NCI-H187 (cell line): ENCODE measurements around the gene RPS8.
"Not testable (repeated sequence)": the region's sequence is repeated elsewhere in the genome, so short reads cannot be mapped to it uniquely, and the experiment has no call there.

ENCODE experiments used
- DNase-seq, 2 experiments: peaks; one replicate each; lab custom pipeline; 2025; lab: John Stamatoyannopoulos, UW

The RPS8 gene

GRCh38 chr1:44775078-44775929 is at the start of gene RPS8:
Gene RPS8, plus strand, starts transcription at chr1:44775540. Its CDS starts 57 bp downstream, at chr1:44775597.
- DNase-seq, result peak; percentile 78 to 85

DNA sequence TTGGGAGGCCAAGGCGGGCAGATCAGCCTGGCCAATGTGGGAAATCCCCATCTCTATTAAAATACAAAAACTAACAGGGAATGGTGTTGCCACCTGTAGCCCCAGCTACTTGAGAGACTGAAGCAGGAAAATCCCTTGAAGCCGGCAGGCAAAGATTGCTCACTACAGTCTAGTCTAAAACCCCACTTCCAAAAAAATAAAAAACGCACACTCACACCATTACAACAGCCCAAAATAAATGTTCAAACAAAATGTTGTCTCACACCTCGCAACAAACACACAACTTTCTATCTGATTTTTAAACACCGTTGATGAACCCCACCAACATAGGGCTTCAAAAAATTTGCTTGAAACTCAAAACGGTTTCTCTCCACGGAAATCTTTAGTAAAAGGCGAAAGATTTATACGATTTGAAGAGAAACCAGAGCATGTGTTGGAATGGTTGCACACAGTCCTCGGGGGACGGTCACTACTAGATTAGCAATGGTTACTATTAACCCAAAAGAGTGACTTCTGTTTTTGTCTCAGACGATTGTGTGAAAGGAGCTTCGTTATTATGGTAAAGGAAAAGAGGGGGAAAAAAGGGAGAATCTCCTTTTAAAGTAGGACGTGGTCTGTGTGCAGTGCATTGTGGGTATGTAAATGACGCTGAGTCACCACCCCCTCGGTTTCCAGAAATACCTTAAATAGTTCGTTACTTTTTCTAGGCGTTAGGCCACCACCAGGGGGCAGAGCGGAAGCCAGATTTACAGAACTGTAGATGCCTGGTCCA is 44.4 kb upstream of the RPS8 start, which contains the start of gene RNU5D-1:
Gene RNU5D-1 (minus strand): TSS at position 430 of the 772 bp plus-strand sequence.
- peak; percentile 90 to 94 for DNase-seq

DNA sequence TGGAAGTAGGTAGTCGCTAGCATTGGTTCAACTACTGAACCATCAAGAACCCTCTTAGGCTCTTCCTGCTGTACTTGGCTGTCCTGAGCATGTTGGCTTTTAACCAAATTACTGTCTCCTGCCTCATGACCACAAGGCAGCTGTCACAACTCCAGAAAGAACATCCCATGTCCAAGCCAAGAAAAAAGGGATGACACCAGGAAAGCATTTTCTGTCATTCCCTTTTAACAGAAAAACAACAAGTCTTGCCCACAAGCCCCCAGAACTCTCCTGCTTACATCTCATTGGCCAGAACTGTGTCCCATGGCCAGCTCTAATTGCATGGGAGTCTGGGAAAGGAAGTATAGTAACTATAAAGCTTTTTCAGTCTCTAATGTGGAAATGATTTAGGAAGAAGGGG is 42.0 kb upstream of the RPS8 start:
- no peak for DNase-seq

- no peak for DNase-seq
Measured at GRCh38 chr1:44733784-44734183, 41.6 kb upstream of the RPS8 start.

DNA sequence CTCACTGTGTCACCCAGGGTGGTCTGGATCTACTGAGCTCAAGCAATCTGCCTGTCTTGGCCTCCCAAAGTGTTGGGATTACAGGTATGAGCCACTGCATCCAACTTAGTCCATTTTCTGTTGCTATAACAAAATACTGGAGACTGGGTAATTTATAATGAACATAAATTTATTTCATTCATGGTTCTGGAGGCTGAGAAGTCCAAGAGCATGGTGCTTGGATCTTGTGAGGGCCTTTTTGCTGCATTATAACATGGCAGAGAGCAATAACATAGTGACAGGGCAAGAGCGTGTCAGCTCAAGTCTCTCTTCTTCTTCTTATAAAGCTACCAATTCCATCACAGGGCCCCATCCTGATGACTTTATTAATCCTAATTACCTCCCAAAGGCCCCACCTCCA is 39.3 kb upstream of the RPS8 start:
- DNase-seq, result no peak

DNA sequence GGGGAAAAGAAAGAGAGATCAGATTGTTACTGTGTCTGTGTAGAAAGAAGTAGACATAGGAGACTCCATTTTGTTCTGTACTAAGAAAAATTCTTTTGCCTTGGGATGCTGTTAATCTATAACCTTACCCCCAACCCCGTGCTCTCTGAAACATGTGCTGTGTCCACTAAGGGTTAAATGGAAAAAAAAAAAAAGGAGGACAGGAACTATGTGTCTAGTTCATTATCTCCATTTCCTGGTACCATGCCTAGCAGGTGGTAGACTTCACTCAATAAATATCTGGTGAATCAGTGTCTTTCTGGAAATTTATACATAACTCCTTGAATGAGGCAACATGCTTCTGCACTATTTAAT is 36.4 kb upstream of the RPS8 start:
- DNase-seq, result not testable (repeated sequence)

- peak; percentile 96 for DNase-seq
Measured at GRCh38 chr1:44739307-44740178, 35.8 kb upstream of the RPS8 start, which contains the start of gene KIF2C. Gene KIF2C, plus strand, starts transcription at chr1:44739837. Its CDS starts 96 bp downstream, at chr1:44739933.

- no peak for DNase-seq
Measured at GRCh38 chr1:44740179-44740617, 35.1 kb upstream of the RPS8 start.

DNA sequence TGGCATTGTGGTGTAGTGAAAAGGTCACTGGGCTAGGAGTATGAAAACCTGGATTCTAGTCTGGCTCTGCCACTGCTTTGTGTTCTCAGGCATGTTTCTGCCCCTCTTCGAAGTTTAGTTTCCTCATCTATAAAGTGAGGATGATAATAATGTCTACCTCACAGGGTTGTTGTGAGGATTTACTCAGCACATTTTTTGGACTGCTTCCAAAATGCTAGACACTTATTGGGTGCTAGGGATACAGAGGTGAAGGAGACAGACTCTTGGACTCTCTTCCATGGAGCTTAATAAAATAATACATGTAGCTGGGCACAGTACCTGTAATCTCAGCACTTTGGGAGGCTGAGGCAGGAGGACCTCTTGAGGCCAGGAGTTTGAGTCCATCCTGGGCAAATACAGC is 32.1 kb upstream of the RPS8 start:
- no peak for DNase-seq

DNA sequence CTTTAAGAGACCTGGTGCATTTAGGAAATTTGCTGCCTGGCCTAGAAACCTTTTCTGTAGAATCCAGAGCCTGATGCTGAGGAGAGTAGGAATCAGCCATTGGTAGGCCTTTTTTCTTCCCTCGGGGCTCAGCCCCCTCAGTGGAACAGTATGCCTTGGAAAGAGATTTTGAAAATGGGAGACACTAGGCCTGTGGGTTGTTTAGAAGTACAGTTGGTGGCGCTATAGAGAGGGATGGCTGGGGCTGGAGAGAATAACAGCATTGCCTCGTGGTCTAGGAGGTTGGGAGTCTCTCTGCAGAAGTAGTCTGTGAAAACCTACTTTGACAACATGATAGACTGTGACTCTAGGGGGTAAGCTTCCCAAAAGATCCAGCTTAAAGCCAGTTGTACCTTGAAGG is 27.5 kb upstream of the RPS8 start:
- DNase-seq, result no peak

GRCh38 chr1:44757420-44757819 is 17.9 kb upstream of the RPS8 start:
- DNase-seq, result no peak

GRCh38 chr1:44759077-44759476 is 16.3 kb upstream of the RPS8 start:
- no peak for DNase-seq

DNA sequence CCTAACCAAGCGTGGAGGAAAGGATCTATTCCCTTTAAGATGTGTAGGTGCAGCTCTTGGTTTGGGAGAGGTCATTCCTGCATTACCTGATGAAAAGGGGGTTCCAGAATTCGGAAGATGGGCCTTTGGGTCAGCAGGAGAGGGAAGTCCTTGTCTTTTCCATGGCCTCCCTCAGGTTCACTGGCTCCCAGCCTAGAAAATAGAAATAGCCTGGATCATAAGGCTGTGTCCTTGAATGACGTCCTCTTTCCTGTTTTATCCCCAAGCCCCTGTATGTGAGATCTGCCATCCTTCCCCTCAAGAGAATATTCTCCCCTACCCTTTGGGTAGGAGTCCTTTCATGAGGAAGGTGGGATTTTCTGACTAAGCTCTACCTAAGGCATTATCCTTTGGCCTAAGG is 14.5 kb upstream of the RPS8 start:
- no peak for DNase-seq

DNA sequence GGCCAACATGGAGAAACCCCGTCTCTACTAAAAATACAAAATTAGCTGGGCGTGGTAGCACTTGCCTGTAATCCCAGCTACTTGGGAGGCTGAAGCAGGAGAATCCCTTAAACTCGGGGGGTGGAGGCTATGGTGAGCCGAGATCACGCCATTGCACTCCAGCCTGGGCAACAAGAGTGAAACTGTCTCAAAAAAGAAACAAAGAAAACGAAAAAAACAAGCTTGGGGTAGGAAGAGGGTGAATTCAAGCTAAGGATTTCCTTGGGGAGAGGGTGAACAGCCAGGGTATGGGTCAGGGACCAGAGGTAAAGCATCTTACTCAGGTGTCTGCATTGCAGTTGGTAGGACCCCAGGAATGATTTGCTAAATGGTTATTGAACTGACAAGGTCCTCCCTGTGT is 8.9 kb upstream of the RPS8 start:
- not testable (repeated sequence) for DNase-seq

DNA sequence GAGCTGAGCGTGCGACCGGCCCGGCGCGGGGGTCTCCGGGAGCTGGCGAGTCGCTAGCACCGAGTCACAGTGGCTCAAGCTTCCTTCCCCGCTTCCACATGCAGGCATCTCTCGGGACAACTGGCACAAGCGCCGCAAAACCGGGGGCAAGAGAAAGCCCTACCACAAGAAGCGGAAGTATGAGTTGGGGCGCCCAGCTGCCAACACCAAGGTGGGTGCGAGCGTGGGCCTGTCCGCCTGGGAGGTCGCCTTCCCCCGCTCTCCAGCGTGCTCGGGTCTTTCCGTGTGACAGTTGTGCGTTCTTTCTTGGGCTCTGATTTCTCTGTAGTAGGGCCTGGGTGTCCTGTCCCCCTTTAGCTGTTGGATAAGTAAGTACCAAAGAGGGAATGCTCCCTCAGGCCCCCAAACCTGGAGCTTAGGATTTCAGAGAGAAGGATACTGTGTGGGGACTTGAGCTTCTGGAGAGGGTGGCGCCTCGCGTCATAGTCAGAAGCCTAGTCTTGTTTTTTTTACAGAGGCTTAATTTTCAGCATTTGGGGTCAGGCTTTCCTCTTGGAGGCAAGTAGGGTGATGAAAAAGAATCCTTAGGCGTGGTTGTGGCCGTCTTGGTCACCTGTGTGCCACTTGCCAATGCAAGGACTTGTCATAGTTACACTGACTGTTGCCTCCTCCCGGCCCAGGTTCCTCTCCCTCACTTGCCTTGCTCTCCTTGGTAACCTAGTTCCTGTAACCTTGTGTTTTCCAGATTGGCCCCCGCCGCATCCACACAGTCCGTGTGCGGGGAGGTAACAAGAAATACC is 790 bp downstream of the RPS8 start:
- DNase-seq, result no peak

GRCh38 chr1:44776730-44777068 is 1.4 kb downstream of the RPS8 start:
- DNase-seq, result no peak

DNA sequence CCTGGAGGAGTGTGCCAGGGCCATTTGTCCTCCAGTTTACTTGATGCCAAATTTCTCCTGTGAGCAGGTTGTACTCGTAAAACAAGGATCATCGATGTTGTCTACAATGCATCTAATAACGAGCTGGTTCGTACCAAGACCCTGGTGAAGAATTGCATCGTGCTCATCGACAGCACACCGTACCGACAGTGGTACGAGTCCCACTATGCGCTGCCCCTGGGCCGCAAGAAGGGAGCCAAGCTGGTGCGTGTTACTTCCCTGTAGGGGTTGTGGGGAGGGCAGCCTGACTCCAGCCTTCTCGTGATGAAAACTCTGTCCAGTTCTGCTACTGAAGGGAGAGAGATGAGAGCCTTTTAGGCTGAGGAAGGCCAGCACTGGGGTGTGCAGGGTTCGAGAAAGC is 2.2 kb downstream of the RPS8 start:
- no peak for DNase-seq

DNA sequence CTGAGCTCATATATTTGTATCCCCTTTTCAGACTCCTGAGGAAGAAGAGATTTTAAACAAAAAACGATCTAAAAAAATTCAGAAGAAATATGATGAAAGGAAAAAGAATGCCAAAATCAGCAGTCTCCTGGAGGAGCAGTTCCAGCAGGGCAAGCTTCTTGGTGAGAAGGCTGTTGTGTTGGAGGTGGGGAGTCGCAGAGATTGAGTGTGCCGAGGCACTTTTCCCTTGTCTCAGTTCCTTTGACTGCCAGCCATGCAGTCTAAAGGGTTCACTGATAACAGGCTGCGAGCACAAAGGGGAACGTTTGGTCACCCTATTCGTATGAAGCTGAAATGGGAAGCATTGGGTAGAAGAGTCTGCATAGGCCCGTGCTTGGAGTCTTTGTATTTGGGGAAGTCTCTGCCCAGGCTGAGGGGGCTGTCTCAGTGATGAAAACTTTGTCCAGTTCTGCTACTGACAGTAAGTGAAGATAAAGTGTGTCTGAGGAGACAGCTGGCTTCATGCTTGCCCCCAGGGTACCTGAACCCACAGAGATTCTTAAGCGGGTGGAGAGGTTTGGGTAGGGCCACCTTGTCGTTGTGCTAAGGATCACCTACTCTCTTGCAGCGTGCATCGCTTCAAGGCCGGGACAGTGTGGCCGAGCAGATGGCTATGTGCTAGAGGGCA is 2.8 kb downstream of the RPS8 start:
- no peak for DNase-seq

DNA sequence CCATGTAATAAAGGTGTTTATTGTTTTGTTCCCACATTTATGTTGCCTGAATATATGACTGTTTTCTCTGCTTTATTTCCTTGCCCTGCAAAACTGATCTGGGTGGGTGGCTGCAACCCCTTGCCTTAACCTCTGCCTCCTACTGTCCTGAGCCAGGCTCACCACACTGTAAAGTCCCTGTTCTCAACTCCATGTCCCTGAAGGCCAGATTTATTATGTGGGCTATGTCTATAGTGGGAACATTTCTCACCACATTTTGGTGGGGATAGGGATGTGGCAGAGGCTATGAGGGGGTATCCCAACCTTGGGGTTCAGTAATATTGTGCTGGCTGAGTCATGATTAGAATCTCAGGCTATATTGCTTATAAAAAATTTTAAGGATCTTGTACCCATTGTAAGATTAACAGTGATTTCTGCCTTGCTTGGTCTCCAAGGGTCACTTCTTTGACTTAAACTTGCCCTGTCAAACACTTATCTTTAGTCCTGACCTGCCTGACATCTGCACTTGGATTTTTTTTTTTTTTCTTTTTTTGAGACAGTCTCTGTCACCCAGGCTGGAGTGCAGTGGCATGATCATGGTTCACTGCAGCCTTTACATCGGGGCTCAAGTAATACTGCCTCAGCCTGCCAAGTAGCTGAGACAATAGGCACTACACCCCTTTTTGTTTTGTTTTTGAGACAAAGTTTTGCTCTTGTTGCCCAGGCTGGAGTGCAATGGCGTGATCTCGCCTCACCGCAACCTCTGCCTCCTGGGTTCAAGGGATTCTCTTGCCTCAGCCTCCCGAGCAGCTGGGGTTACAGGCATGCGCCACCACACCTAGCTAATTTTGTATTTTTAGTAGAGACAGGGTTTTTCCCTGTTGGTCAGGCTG is 3.6 kb downstream of the RPS8 start:
- DNase-seq, result no peak
